ENCODE results near the gene B4GALT5. TPM values are rescaled to one million over a fixed set of nuclear protein-coding genes. Genes with fewer than 3 reads are reported as not detected.

Gene B4GALT5
- total RNA-seq, 2 experiments from 2014 or later, result 9.8 to 18.8 TPM

DNA sequence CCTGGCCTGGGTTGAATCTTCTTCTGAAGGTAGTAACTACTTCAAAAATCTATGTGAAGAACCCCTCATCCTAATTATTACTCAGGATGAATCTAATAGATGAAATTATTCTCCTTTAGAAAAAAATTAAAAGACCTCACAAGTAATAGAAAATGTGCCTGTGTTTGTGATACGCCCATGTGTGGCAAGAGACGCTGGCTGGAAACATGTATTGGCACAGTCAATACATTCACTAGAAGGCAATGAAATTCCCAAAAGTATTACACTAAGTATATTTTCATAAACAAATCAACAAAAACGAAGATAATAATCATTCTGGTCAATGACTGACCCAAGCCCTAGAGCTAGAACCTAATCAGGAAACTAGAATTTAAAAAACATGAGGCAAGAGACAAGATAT is 64.0 kb downstream of the B4GALT5 start:
- no peaks in the 10 kb centered on the region for H3K4me1 ChIP-seq (ENCODE audit: insufficient read depth, low read length, poor library complexity, severe bottlenecking)
- no peak for DNase-seq (ENCODE audit: low spot score)
- no peak overlapping the region for H3K4me3 ChIP-seq (ENCODE audit: low read depth, low read length, poor library complexity, severe bottlenecking)
- no peak overlapping the region for H2AFZ ChIP-seq (ENCODE audit: low read length)
- H3K4me2 ChIP-seq (ENCODE audit: low read length), result no peak overlapping the region
- POLR2A ChIA-PET, result interaction anchor here (0.6 to 1.7 kb wide), 2 partner anchors 60 to 96 kb away, joined by 4 to 5 read pairs; no protein-coding TSS in a partner anchor
- no peaks in the 10 kb centered on the region for H3K9me3 ChIP-seq (ENCODE audit: low read length)
- H3K36me3 ChIP-seq (ENCODE audit: insufficient read depth, low read length), result peaks cover 65% of the 10 kb centered on the region
- BruUV-seq (replicated peaks), result no TSS peak
- H4K20me1 ChIP-seq (ENCODE audit: insufficient read depth, low read length), result no peaks in the 10 kb centered on the region
- no peaks in the 10 kb centered on the region for H3K9me2 ChIP-seq (ENCODE audit: insufficient read depth, low read length)
- no peaks in the 10 kb centered on the region for H3K79me2 ChIP-seq (ENCODE audit: insufficient read depth, low read depth, low read length)
- CTCF ChIA-PET (ENCODE audit: unreplicated experiment), result no interaction called here
- no peak for TF ChIP-seq EZH2phosphoT487 (IDR thresholded peaks at IDR 0.05; ENCODE audit: borderline replicate concordance, low read depth, low read length)
- TF ChIP-seq, protein P1, sequence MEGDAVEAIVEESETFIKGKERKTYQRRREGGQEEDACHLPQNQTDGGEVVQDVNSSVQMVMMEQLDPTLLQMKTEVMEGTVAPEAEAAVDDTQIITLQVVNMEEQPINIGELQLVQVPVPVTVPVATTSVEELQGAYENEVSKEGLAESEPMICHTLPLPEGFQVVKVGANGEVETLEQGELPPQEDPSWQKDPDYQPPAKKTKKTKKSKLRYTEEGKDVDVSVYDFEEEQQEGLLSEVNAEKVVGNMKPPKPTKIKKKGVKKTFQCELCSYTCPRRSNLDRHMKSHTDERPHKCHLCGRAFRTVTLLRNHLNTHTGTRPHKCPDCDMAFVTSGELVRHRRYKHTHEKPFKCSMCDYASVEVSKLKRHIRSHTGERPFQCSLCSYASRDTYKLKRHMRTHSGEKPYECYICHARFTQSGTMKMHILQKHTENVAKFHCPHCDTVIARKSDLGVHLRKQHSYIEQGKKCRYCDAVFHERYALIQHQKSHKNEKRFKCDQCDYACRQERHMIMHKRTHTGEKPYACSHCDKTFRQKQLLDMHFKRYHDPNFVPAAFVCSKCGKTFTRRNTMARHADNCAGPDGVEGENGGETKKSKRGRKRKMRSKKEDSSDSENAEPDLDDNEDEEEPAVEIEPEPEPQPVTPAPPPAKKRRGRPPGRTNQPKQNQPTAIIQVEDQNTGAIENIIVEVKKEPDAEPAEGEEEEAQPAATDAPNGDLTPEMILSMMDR (conservative IDR thresholded peaks at IDR 0.05; ENCODE audit: low read length), result no peak
- no peak overlapping the region for H3K27ac ChIP-seq (ENCODE audit: low read depth, low read length, poor library complexity, severe bottlenecking)
- intact Hi-C loops (cut with micrococcal nuclease; ENCODE audit: unreplicated experiment), result no loop called here

DNA sequence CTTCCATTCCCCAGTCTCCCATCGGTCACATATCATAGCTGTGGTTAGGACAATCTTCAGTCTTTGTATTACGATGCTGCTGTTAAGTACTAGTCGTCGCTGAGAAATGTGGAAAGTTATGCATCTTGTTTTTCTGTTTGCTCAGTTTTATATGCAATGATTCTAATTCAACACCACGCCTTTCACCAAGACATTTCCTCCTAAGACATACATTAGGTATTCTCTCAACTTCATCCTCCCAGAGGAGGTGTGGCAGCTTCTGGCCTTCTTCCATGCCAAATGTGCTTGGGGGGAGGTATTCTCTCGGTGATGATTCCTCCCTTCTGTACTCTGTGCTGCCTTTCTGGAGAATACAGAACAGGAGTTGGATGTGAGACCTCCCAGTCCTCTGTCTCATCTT is 66.1 kb downstream of the B4GALT5 start:
- H3K79me2 ChIP-seq (ENCODE audit: insufficient read depth, low read depth, low read length), result no peaks in the 10 kb centered on the region
- TF ChIP-seq, protein P1 (conservative IDR thresholded peaks at IDR 0.05; ENCODE audit: low read length), result no peak
- no peak for TF ChIP-seq EZH2phosphoT487 (IDR thresholded peaks at IDR 0.05; ENCODE audit: borderline replicate concordance, low read depth, low read length)
- ChIA-PET CTCF (ENCODE audit: unreplicated experiment) (interaction anchor here (0.6 kb wide), 1 partner anchor 10 kb away, joined by 3 read pairs; no protein-coding TSS in a partner anchor), POLR2A (interaction anchor here (1.0 kb wide), 2 partner anchors 185 to 193 kb away, joined by 5 read pairs; no protein-coding TSS in a partner anchor)
- no peak overlapping the region for H3K27ac ChIP-seq (ENCODE audit: low read depth, low read length, poor library complexity, severe bottlenecking)
- H3K4me1 ChIP-seq (ENCODE audit: insufficient read depth, low read length, poor library complexity, severe bottlenecking), result no peaks in the 10 kb centered on the region
- DNase-seq (ENCODE audit: low spot score), result no peak
- no peak overlapping the region for H3K4me2 ChIP-seq (ENCODE audit: low read length)
- no peaks in the 10 kb centered on the region for H4K20me1 ChIP-seq (ENCODE audit: insufficient read depth, low read length)
- peaks cover 61% of the 10 kb centered on the region for H3K36me3 ChIP-seq (ENCODE audit: insufficient read depth, low read length)
- intact Hi-C loops (cut with micrococcal nuclease; ENCODE audit: unreplicated experiment), result no loop called here
- H3K9me2 ChIP-seq (ENCODE audit: insufficient read depth, low read length), result no peaks in the 10 kb centered on the region
- BruUV-seq (replicated peaks), result no TSS peak
- H3K4me3 ChIP-seq (ENCODE audit: low read depth, low read length, poor library complexity, severe bottlenecking), result no peak overlapping the region
- H3K9me3 ChIP-seq (ENCODE audit: low read length), result no peaks in the 10 kb centered on the region
- H2AFZ ChIP-seq (ENCODE audit: low read length), result no peak overlapping the region

DNA sequence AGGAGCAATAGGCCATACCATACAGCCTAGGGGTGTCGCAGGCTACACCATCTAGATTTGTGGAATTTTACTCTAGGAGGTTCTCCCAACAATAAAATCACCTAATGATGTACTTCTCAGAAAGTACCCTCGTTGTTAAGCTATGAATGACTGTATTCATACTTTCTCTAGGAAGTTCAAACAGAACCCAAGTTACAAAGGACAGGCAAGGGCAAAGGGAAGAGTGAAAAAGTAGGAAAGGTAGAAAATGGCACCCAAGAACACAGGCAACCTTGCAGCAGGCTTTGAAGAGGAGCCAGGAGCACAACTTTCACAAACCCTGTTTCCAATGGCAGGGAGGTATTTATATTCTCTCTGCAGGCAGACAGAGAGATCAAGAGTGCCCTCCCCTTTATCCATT is 67.2 kb downstream of the B4GALT5 start:
- H3K9me2 ChIP-seq (ENCODE audit: insufficient read depth, low read length), result no peaks in the 10 kb centered on the region
- no TSS peak for BruUV-seq (replicated peaks)
- no peak for DNase-seq (ENCODE audit: low spot score)
- no peaks in the 10 kb centered on the region for H3K79me2 ChIP-seq (ENCODE audit: insufficient read depth, low read depth, low read length)
- no peak overlapping the region for H3K27ac ChIP-seq (ENCODE audit: low read depth, low read length, poor library complexity, severe bottlenecking)
- ChIA-PET POLR2A (no interaction called here), CTCF (ENCODE audit: unreplicated experiment) (no interaction called here)
- H4K20me1 ChIP-seq (ENCODE audit: insufficient read depth, low read length), result no peaks in the 10 kb centered on the region
- no peaks in the 10 kb centered on the region for H3K9me3 ChIP-seq (ENCODE audit: low read length)
- H3K4me3 ChIP-seq (ENCODE audit: low read depth, low read length, poor library complexity, severe bottlenecking), result no peak overlapping the region
- H3K4me2 ChIP-seq (ENCODE audit: low read length), result no peak overlapping the region
- no peak overlapping the region for H2AFZ ChIP-seq (ENCODE audit: low read length)
- intact Hi-C loops (cut with micrococcal nuclease; ENCODE audit: unreplicated experiment), result no loop called here
- peaks cover 65% of the 10 kb centered on the region for H3K36me3 ChIP-seq (ENCODE audit: insufficient read depth, low read length)
- no peak for TF ChIP-seq EZH2phosphoT487 (IDR thresholded peaks at IDR 0.05; ENCODE audit: borderline replicate concordance, low read depth, low read length)
- TF ChIP-seq, protein P1 (conservative IDR thresholded peaks at IDR 0.05; ENCODE audit: low read length), result no peak
- H3K4me1 ChIP-seq (ENCODE audit: insufficient read depth, low read length, poor library complexity, severe bottlenecking), result no peaks in the 10 kb centered on the region
